ENCODE results near the gene MAP2K5.

DNA sequence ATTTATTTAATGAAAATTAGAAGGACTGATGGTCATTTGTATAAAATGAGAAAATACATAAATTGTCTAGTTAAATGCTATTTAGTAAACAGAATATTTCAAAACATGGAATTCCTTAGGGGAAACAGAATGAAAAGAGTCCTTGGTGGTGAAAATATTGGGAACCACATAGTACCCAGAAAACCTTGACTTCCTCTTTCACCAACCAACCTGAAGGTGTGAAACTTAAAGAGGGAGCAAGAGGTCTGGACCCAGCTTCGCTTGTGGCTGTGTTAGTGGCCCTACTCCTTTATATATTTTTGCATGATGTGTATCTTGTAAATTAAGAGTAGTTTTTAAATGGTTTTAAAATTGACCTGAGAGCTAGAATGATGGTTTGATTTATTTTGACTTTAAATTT is 64.2 kb downstream of the MAP2K5 start:
- TF ChIP-seq EZH2phosphoT487 (IDR thresholded peaks at IDR 0.05; ENCODE audit: low read depth), result no peak
- TF ChIP-seq, protein P1, sequence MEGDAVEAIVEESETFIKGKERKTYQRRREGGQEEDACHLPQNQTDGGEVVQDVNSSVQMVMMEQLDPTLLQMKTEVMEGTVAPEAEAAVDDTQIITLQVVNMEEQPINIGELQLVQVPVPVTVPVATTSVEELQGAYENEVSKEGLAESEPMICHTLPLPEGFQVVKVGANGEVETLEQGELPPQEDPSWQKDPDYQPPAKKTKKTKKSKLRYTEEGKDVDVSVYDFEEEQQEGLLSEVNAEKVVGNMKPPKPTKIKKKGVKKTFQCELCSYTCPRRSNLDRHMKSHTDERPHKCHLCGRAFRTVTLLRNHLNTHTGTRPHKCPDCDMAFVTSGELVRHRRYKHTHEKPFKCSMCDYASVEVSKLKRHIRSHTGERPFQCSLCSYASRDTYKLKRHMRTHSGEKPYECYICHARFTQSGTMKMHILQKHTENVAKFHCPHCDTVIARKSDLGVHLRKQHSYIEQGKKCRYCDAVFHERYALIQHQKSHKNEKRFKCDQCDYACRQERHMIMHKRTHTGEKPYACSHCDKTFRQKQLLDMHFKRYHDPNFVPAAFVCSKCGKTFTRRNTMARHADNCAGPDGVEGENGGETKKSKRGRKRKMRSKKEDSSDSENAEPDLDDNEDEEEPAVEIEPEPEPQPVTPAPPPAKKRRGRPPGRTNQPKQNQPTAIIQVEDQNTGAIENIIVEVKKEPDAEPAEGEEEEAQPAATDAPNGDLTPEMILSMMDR (IDR thresholded peaks at IDR 0.05; ENCODE audit: low read depth, low read length), result no peak

Data from OCI-LY3 (cell line).